Measurements from ENCODE around the gene KRTAP1-3.

Gene KRTAP1-3

GRCh38 chr17:41008811-41009210 is 25.9 kb downstream of the KRTAP1-3 start, which contains the start of gene KRTAP3-1:
Gene KRTAP3-1, minus strand, starts transcription at chr17:41009128. Its CDS starts 54 bp downstream, at chr17:41009074.
- Histone ChIP-seq H3K9me2 (replicated peaks; ENCODE audit: insufficient read depth, low read length) (no peaks in the 10 kb centered on the region), H3K4me2 (ENCODE audit: low read depth, low read length, poor library complexity, severe bottlenecking) (no peak within 1 kb of the TSS), H2AFZ (ENCODE audit: low read depth, low read length, severe bottlenecking) (no peak within 1 kb of the TSS), H3K79me2 (ENCODE audit: insufficient read depth, low read length) (no peaks in the 10 kb centered on the region), H4K20me1 (ENCODE audit: low read depth, low read length) (no peaks in the 10 kb centered on the region), H3K27me3 (ENCODE audit: low read length) (no peaks in the 10 kb centered on the region), H3K9ac (ENCODE audit: low read length) (no peak within 1 kb of the TSS), H3K27ac (ENCODE audit: low read depth, low read length) (no peak within 1 kb of the TSS), H3F3A (ENCODE audit: insufficient read depth) (no peaks in the 10 kb centered on the region), H3K36me3 (ENCODE audit: low read length) (no peaks in the 10 kb centered on the region), H3K4me3 (ENCODE audit: insufficient read depth, low read length, poor library complexity, severe bottlenecking) (no peak within 1 kb of the TSS), H3K9me3 (ENCODE audit: insufficient read depth, low read length) (no peaks in the 10 kb centered on the region)
- no peak for TF ChIP-seq EZH2phosphoT487 (conservative IDR thresholded peaks at IDR 0.05; ENCODE audit: low read length)
- no peak for TF ChIP-seq CTCF (IDR thresholded peaks at IDR 0.05; ENCODE audit: insufficient read depth, low read length, poor library complexity, severe bottlenecking)

DNA sequence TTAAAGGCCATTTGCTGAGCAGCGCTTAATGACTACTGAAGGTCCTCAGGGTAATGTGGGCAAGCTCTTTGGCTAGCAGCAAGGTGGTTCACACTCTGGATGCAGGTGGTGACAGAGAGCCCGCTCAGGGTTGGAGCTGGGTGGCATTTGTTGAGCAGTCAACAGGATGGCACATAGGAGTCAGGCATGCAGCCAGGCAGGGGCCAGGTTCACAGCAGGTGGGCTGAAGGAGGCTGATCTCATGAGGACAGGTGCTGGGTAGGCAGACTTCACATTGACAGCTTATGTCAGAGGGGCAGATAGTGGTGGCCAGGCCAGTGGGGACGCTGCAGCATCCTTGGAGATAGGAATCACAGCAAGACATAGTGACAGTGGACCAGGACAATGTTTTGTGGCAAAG is 30.3 kb downstream of the KRTAP1-3 start:
- Histone ChIP-seq H3K9me3 (ENCODE audit: insufficient read depth, low read length) (no peaks in the 10 kb centered on the region), H3K27me3 (ENCODE audit: low read length) (no peaks in the 10 kb centered on the region), H3K4me3 (ENCODE audit: insufficient read depth, low read length, poor library complexity, severe bottlenecking) (no peak overlapping the region), H3K27ac (ENCODE audit: low read depth, low read length) (no peak overlapping the region), H3K9ac (ENCODE audit: low read length) (no peak overlapping the region), H4K20me1 (ENCODE audit: low read depth, low read length) (no peaks in the 10 kb centered on the region), H3K4me2 (ENCODE audit: low read depth, low read length, poor library complexity, severe bottlenecking) (no peak overlapping the region), H3K36me3 (ENCODE audit: low read length) (no peaks in the 10 kb centered on the region), H3F3A (ENCODE audit: insufficient read depth) (no peaks in the 10 kb centered on the region), H2AFZ (ENCODE audit: low read depth, low read length, severe bottlenecking) (no peak overlapping the region), H3K79me2 (ENCODE audit: insufficient read depth, low read length) (no peaks in the 10 kb centered on the region), H3K9me2 (replicated peaks; ENCODE audit: insufficient read depth, low read length) (no peaks in the 10 kb centered on the region)
- no peak for TF ChIP-seq CTCF (IDR thresholded peaks at IDR 0.05; ENCODE audit: insufficient read depth, low read length, poor library complexity, severe bottlenecking)
- TF ChIP-seq EZH2phosphoT487 (conservative IDR thresholded peaks at IDR 0.05; ENCODE audit: low read length): no peak

- Histone ChIP-seq H3K79me2 (ENCODE audit: insufficient read depth, low read length) (no peaks in the 10 kb centered on the region), H3K9me2 (replicated peaks; ENCODE audit: insufficient read depth, low read length) (no peaks in the 10 kb centered on the region)
- TF ChIP-seq CTCF (IDR thresholded peaks at IDR 0.05; ENCODE audit: insufficient read depth, low read length, poor library complexity, severe bottlenecking): no peak
- no peak for TF ChIP-seq EZH2phosphoT487 (conservative IDR thresholded peaks at IDR 0.05; ENCODE audit: low read length)
These were observed 30.7 kb downstream of the KRTAP1-3 start for GRCh38 chr17:41003926-41004325.

More at GRCh38 chr17:41003926-41004325, 30.7 kb downstream of the KRTAP1-3 start:
- H4K20me1 ChIP-seq (ENCODE audit: low read depth, low read length): no peaks in the 10 kb centered on the region
- H3K27ac ChIP-seq (ENCODE audit: low read depth, low read length): no peak overlapping the region
- no peak overlapping the region for H3K9ac ChIP-seq (ENCODE audit: low read length)
- no peak overlapping the region for H3K4me2 ChIP-seq (ENCODE audit: low read depth, low read length, poor library complexity, severe bottlenecking)
- H2AFZ ChIP-seq (ENCODE audit: low read depth, low read length, severe bottlenecking): no peak overlapping the region
- H3K36me3 ChIP-seq (ENCODE audit: low read length): no peaks in the 10 kb centered on the region
- H3F3A ChIP-seq (ENCODE audit: insufficient read depth): no peaks in the 10 kb centered on the region
- no peaks in the 10 kb centered on the region for H3K9me3 ChIP-seq (ENCODE audit: insufficient read depth, low read length)
- no peaks in the 10 kb centered on the region for H3K27me3 ChIP-seq (ENCODE audit: low read length)
- H3K4me3 ChIP-seq (ENCODE audit: insufficient read depth, low read length, poor library complexity, severe bottlenecking): no peak overlapping the region
